Pancreas (tissue), 10 donors: ENCODE measurements around the gene PDCD1. TPM values are rescaled to one million over a fixed set of nuclear protein-coding genes. Genes with fewer than 3 reads are reported as not detected.

Source experiments
- ATAC-seq, 4 donors: fragments of 200-7000 bp; cut with Tn5 transposase; one replicate each; pipeline versions ENCODE4 v1.8.0 to v1.9.1; 2020; ENCODE audit warnings: mild to moderate bottlenecking in 4 of 4, moderate library complexity in 4 of 4
- DNase-seq, 6 donors: peaks; one replicate each; pipeline ENCODE4 v3.0.0-alpha.2; 2020
- FAIRE-seq: peaks from 2 replicates; lab custom pipeline; 2012; peaks lifted over from hg19 to GRCh38; lab: Jason Lieb, UNC
- H3K27ac ChIP-seq, 4 donors: fragments of 200-600 bp; sonication (generic); 1 replicate in 3 of 4; 2 replicates in 1 of 4; pipeline versions ENCODE4 v1.5.0 to v1.8.0; 2020
- H3K27me3 ChIP-seq, 4 donors: fragments of 200-600 bp; one replicate each; pipeline ENCODE4 v1.8.0; 2021
- H3K36me3 ChIP-seq, 3 donors: fragments of 200-600 bp; sonication (generic) in 1 of 3; one replicate each; pipeline versions ENCODE4 v1.5.0 to v1.8.0; 2020 to 2021
- H3K4me1 ChIP-seq, 3 donors: fragments of 200-600 bp; one replicate each; pipeline ENCODE4 v1.8.0; 2021
- H3K4me3 ChIP-seq, 4 donors: fragments of 200-600 bp; sonication (generic) in 2 of 4; one replicate each; pipeline versions ENCODE4 v1.5.0 to v1.8.0; 2020 to 2021
- H3K9me3 ChIP-seq, 4 donors: fragments of 200-600 bp; one replicate each; pipeline ENCODE4 v1.8.0; 2021
- WGBS, 2 donors: extraction: QIAGEN DNeasy Blood & Tissue Kit; methylation state at CpG; one replicate each; pipeline ENCODE4 v1.1.7; 2013; 5-methylcytosine and 5-hydroxymethylcytosine counted together
- intact Hi-C, 3 donors: fragments of 100-400 bp; cut with DNase I; formaldehyde crosslinking; loops; one replicate each; pipeline versions ENCODE4 v1.11.1 to v1.14.2; 2022
- polyA plus RNA-seq, 2 donors: library from polyadenylated mRNA; stranded (reverse); fragments of 200-250 nt; gene quantifications; one replicate each; pipeline ENCODE4 v1.2.3, GENCODE V29; 2013
- total RNA-seq, 6 donors: library from RNA; stranded (reverse); fragmentation: NEBNext Ultra II Directional in 4 of 6; extraction: Animal tissue kit (Norgen Biotek cat#: 25700) in 4 of 6; gene quantifications; one replicate each; pipeline versions ENCODE4 v1.2.1 to v1.2.4, GENCODE V29; 2021 to 2023
- TF ChIP-seq, protein P1 (sequence below), 4 donors: fragments of 200-600 bp; sonication (generic) in 3 of 4; IDR thresholded peaks; one replicate each; pipeline versions ENCODE4 v1.5.0 to v1.8.0; 2021; ENCODE audit warnings: antibody characterized with exemption in 4 of 4
- donor health status: healthy with polysubstance abuse.
- donor health status: DM: no; HTN: no; CAD: no; lungs with moderate emphysema.
- donor health status: DM: no; HTN: no; CAD: no.
- donor health status: control.
- donor health status: control.
- donor health status: Bipolar disorder and iron deficiency.
- donor health status: DM: yes; HTN: yes; CAD: no.
- donor health status: DM: no; HTN: no; CAD: no.
- donor health status: DM: no; HTN: no; CAD: no.
- donor health status: DM: yes; HTN: yes; CAD: no.

Gene PDCD1
- total and polyA plus RNA-seq, 8 donors, result 0.09 to 0.63 (median 0.23) TPM; not detected in 1

DNA sequence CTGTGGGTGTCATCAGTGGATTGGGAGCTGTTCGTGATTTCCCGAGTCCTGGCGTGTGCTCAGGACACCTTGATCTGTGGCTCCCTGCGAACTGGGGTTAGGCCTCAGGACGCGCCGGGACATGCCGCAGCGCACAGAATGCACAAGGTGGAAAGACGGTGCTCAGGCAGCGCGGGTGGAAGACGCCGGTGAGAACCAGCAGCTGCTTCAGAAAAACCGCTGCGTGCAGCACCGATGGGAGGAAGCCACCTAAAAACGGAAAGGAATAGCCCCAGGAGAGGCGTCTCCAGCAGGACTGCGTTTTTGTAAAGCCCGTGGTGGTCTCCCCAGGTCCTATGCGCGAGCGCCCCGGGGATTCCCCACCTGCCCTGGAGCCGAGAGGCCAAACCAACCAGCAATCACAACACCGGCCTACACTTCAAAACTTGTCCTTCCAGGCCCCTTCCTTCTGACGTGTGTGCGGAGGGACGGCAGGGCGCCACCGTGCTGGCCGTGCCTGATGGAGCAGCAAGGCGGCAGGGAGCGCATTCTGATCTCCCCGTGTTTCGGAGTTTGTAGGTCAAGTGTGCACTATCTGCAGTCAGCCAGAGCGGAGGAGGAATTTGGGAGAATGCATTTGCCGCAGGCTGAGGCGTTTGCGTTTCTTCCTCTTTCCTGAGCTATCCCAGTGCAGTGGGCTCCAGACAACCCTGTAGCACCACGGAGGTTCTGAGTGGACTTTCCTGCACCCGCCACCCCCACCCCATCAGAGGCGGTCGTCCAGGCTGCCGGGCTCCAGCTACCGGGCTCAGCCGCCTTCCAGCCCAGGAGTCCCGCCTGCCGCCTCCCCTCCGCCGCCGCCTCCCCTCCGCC, 43.0 kb upstream of the PDCD1 start:
- no peaks in the 10 kb centered on the region for H3K9me3 ChIP-seq
- peaks cover 57 to 75% (median 62%) of the 10 kb centered on the region in 3 donors for H3K4me1 ChIP-seq
- FAIRE-seq (no peak), ATAC-seq (peak; percentile 11 to 32 (median 25)), DNase-seq (peak; percentile 62 to 81 (median 69))
- WGBS, 2 donors, result 48 to 55% methylated on average over 46 to 54 of the region's 54 CpGs
- H3K36me3 ChIP-seq, result no peaks in the 10 kb centered on the region
- H3K27ac ChIP-seq, result peak overlapping the region; percentile 48 to 86 (median 78)
- peak overlapping the region in 3 of 4 donors; percentile 10 to 40 (median 25) for H3K4me3 ChIP-seq
- H3K27me3 ChIP-seq, result no peaks in the 10 kb centered on the region
- TF ChIP-seq, protein P1, sequence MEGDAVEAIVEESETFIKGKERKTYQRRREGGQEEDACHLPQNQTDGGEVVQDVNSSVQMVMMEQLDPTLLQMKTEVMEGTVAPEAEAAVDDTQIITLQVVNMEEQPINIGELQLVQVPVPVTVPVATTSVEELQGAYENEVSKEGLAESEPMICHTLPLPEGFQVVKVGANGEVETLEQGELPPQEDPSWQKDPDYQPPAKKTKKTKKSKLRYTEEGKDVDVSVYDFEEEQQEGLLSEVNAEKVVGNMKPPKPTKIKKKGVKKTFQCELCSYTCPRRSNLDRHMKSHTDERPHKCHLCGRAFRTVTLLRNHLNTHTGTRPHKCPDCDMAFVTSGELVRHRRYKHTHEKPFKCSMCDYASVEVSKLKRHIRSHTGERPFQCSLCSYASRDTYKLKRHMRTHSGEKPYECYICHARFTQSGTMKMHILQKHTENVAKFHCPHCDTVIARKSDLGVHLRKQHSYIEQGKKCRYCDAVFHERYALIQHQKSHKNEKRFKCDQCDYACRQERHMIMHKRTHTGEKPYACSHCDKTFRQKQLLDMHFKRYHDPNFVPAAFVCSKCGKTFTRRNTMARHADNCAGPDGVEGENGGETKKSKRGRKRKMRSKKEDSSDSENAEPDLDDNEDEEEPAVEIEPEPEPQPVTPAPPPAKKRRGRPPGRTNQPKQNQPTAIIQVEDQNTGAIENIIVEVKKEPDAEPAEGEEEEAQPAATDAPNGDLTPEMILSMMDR (IDR thresholded peaks at IDR 0.05), result no peak
- intact Hi-C loops, result no loop called here

DNA sequence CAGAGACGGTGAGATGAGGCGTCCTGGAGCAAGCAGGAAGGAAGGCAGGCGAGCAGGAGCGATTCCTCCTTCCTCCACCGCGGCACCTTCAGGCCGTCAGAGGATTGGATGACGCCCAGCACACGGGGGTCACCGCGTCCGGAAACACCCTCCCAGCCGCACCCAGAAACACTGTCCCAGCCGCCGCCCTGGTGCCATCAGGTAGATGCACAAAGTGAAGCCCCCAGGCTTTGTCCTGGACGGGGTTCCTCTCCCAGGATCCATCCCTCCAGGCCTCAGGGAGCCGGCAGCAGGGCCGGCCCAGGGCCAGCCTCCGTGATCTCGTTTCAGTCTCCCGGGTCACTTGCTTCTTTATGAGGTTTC, 42.3 kb upstream of the PDCD1 start:
- H3K4me1 ChIP-seq, result peaks cover 51 to 71% (median 56%) of the 10 kb centered on the region in 3 donors
- WGBS, 2 donors, result 72 to 88% methylated on average over 19 to 21 of the region's 21 CpGs
- intact Hi-C loops, result no loop called here
- H3K27ac ChIP-seq, result peak overlapping the region; percentile 48 to 86 (median 78)
- H3K4me3 ChIP-seq, result peak overlapping the region in 2 of 4 donors; percentile 25 to 40
- no peaks in the 10 kb centered on the region for H3K27me3 ChIP-seq
- TF ChIP-seq, protein P1 (IDR thresholded peaks at IDR 0.05), result no peak
- no peaks in the 10 kb centered on the region for H3K36me3 ChIP-seq
- no peaks in the 10 kb centered on the region for H3K9me3 ChIP-seq
- DNase-seq (peak in 5 of 6 donors; percentile 26 to 77 (median 47)), ATAC-seq (no peak), FAIRE-seq (no peak)

DNA sequence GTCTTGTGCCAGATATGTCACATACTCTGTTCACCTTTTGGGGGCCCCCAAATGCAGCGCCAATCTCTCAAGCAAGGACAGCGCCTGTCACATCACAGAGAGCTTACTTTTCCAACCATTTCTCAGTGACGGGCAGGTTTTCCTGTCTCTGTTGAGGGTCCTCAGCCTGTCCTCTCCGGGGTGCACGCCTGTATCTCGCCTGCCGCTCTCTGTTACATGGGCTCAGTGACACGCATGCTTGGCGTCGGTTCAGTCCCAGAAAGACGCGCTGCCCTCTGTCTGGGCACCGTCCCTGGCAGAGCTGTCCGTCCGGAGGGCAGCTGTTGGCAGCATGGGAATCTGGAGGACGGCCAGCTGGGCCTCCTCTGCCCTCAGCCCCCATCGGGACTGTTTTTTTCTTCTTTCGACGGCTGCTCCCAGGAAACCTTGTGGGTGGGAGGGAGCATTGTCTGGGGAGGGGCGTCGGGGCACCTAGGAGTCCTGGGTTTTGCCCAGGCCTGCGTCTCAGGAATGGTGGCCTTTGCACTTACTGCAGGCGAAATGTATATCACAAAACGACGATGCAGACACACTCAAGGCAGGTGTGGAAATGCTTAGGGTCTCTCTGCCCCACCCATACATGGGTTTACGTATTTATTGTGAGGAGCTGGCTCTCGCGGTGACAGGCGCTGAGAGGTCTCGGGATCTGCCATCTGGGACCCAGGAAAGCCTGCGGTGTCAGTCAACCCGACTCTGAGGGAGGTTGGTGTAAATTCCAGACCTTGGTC, 41.7 kb upstream of the PDCD1 start:
- WGBS, 2 donors, result 43 to 51% methylated on average over 32 of the region's 32 CpGs
- intact Hi-C loops, result no loop called here
- ATAC-seq, result peak in 3 of 4 donors; percentile 3 to 5 (median 4)
- FAIRE-seq, result no peak
- no peaks in the 10 kb centered on the region for H3K27me3 ChIP-seq
- no peaks in the 10 kb centered on the region for H3K36me3 ChIP-seq
- TF ChIP-seq, protein P1 (IDR thresholded peaks at IDR 0.05), result no peak
- DNase-seq, result peak; percentile 56 to 89 (median 73)
- peaks cover 51 to 69% (median 52%) of the 10 kb centered on the region in 3 donors for H3K4me1 ChIP-seq
- peak overlapping the region; percentile 48 to 86 (median 78) for H3K27ac ChIP-seq
- H3K4me3 ChIP-seq, result peak overlapping the region in 2 of 4 donors; percentile 4 to 40
- H3K9me3 ChIP-seq, result no peaks in the 10 kb centered on the region

DNA sequence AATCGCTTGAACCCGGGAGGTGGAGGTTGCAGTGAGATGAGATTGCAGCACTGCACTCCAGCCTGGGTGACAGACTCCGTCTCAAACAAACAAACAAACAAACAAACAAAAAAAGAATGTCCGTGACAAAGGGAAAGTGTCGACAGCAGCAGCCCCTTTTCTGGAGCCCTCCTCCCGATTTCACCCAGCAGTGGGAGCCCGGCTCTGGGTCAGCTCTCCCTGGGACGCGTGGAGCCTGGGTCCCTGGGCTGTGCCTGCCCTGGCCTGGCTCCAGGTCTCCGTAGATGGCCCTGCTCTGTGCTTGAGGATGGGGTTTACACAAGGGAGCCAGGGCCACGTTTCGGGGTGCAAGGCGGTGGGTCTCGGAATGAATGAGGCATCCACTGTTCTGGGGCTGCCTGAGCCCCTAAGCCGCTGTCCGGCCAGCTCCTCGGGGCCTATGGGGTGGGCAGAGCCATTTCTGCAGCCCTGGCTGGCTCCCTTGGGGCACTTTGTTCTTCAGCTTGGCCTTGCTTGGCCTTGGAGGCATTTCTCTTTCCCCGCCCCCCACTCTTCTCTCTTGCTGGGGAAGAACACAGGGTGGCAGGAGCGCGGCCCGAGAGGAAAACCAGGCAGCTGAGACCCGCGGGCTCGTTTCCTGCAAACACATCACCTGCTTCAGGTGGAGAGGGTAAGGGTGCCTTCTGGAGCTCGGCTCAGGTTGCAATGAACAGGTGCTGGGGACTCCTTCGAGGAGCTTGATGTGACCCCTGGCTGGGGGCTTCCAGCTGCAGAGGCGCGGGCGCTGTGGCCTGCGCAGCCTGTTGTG, 40.0 kb upstream of the PDCD1 start:
- WGBS, 2 donors, result 68 to 71% methylated on average over 30 of the region's 30 CpGs
- ATAC-seq, result no peak
- intact Hi-C loops, result no loop called here

More for the DNA sequence above, 40.0 kb upstream of the PDCD1 start:
- peaks cover 55 to 63% (median 58%) of the 10 kb centered on the region in 3 donors for H3K4me1 ChIP-seq
- TF ChIP-seq, protein P1 (IDR thresholded peaks at IDR 0.05), result no peak
- DNase-seq, result peak in 5 of 6 donors; percentile 23 to 73 (median 52)
- FAIRE-seq, result no peak
- no peaks in the 10 kb centered on the region for H3K36me3 ChIP-seq
- peak overlapping the region in 2 of 4 donors; percentile 22 to 59 for H3K27ac ChIP-seq
- H3K4me3 ChIP-seq, result no peak overlapping the region
- H3K9me3 ChIP-seq, result no peaks in the 10 kb centered on the region
- no peaks in the 10 kb centered on the region for H3K27me3 ChIP-seq
